IPS DF 4.7 (cell line): ENCODE results near the gene DCLRE1B.

Experiments
- DNase-seq: peaks from one replicate; pipeline ENCODE4 v3.0.0-alpha.2; 2013; ENCODE audit warnings: low spot score; ENCODE audit errors: extremely low read depth

Gene DCLRE1B

GRCh38 chr1:113922957-113923356 is 17.8 kb downstream of the DCLRE1B start:
- DNase-seq = no peak

GRCh38 chr1:113924473-113924872 is 19.3 kb downstream of the DCLRE1B start:
- DNase-seq = no peak

DNA sequence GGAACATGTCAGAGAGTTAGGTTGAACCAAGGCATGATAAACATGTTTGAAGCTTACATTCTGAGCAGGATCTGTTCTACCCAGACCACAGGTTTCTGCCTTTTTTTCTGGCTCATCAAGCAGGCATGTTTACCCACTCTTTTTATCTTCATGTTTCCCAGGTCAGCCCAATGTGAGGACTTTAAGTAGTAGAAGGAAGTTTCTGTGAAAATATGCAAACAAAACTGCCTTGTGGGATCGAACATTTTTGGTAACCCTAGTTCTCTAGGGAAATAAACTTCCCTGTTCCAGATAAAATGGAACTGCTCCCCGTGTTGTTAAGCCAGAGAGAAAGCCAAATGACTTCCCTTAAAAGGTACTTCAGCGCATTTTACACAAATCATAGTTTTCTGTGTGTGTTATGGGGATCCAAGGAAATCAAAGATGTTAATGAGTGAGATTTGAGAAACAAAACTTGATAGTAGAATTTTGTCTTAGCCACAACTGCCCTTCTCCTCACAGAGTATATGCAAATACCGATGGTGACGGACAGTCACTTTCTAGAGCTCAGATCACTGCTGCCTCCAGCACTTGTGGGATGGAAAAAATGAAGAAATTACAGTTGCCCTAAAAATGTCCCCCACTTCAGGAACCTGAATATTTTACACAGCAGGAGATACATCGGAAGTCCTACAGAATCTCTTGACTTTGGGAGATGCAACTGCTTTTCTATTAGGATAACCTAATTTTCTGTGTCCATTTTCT is 23.2 kb downstream of the DCLRE1B start:
- DNase-seq = no peak

DNA sequence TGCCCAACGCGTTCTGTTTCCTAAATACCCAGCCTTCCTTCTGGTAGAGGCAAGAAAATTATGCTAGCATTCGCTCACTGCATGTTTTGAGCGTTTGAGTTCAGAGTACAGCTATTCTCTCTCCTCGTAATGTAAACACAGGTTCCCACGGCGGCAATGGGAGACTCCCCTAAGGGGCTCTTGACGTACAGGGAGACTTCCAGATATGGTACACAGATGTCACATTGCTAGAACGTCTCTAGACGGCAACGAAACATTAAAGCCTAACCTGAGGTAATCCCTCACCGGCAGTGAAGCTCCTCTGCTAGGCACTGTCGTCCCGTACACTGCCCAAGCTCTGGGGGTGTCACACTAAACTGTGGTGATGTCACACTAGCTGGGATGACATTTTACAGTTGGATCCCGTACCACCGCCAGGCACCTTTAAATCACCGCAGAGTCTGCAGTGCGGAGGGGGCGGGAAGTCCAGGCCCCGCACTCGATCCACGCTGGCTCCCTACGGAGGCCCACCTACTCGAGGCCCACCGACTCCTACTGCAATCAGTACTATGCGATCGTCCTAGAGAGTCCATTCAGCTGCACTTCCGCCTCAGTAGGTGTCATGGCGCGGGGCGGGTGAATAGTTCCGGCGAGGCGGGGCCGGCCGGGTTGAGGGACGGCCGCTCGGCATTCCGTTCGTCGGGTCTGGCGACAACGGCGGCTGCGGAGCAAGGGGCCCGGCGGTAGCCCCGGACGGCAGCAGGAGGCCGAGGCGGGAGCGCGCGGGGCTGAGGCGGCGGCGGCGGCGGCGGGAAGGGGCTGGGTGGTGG is 24.0 kb downstream of the DCLRE1B start, which contains the start of gene HIPK1:
Gene HIPK1, plus strand, starts transcription at position 384 of the 809 bp plus-strand sequence.
- DNase-seq = no peak

GRCh38 chr1:113929750-113930498 is 24.8 kb downstream of the DCLRE1B start:
- DNase-seq = no peak

DNA sequence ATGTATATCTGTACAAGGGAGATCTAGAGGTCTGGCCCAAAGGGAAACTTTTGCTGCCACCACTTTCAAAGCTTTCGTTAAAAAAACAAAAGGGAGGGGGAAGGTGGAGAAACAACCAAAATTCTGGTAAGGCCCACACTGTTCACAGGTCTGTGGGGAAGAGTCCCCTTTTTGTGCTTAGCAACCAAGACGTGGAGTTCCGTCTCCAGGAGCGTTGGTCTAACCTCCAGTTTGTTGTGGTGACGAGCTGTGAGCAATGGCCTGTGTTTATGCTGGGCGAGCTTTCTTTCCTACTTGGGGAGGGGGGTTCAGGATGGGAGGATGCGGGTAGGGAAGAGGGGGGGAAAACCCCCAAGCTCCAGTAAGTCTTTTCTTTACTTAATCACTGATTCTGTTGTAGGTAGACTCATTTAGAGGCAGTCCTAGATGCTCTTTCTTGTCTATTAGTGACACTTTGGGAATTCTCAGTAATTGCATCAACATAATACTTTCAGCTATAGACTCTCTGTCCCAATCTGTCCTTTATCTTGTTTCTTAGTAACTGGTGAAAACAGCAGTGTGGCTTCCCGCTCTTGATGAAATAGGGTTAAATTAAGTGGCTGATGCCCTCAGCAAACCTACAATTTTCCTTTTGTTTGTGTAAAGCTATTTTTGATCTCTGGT is 25.5 kb downstream of the DCLRE1B start:
- no peak for DNase-seq

DNA sequence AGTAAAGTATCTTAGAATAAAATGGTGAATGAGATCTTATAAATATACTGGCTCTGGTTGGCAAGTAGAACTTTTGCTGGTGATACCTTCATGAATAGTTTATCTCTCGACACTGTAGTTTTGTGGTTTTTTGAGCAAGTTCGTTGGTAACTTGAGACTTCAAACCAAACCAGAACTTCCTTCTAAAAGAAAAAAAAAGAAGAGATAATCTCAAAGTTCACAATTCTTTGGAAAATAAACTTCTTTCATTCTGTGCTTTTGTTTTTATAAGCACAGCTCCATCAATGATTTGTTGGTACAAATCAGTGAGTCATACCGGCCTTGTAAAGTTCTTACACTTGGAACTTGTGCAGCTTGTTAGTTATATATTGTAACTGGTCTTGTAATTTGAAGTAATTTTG is 26.3 kb downstream of the DCLRE1B start:
- no peak for DNase-seq

DNA sequence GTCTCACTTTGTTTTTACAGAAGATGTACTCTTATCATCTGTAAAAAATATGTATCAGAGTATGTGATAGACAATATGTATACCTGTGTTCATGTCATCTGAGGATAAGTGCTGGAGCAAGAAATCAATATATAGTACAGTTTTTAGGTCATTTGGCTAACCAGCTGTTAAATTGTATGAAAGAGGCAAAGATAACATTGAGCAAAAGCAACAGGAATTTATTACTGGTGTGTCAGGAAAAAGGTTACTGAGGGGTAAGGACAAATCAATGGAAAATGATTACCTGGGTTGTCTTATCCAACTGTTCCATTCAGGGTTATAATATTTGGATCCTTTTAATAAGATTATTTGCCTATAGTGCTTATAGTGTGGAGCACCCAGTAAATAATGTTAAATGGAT is 28.9 kb downstream of the DCLRE1B start:
- DNase-seq = no peak

DNA sequence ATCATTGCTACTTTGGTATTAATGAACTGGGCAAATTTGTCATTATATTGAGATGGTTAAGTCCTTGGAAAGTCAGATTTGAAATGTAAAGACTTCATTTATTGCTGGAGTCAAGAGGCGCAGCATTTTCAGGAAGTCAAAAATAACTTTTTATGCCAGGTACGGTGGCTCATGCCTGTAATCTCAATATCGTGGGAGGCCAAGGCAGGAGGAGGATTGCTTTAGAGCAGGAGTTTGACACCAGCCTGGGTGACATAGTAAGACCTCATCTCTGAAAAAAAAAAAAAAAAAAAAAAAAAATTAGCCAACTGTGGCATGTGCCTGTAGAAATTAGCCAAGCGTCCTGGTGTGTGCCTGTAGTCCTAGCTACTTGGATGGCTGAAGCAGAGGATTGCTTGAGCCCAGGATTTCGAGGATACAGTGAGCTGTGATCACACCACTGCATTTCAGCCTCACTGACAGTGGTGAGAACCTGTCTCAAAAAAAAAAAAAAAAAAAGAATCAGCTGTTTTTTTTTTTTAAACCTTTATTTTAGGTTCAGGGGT is 29.5 kb downstream of the DCLRE1B start:
- no peak for DNase-seq

DNA sequence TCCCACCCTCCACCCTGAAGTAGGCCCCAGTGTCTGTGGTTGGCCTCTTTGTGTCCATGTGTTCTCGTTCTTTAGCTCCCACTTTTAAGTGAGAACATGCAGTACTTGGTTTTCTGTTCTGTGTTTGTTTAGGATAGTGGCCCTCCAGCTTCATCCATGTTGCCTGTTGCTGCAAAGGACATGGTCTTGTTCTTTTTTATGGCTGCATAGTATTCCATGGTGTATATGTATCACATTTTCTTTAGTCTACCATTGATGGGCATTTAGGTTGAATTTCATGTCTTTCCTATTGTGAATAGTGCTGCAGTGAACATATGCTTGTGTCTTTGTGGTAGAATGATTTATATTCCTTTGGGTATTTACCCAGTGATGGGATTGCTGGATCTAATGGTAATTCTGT is 30.1 kb downstream of the DCLRE1B start:
- DNase-seq = no peak

DNA sequence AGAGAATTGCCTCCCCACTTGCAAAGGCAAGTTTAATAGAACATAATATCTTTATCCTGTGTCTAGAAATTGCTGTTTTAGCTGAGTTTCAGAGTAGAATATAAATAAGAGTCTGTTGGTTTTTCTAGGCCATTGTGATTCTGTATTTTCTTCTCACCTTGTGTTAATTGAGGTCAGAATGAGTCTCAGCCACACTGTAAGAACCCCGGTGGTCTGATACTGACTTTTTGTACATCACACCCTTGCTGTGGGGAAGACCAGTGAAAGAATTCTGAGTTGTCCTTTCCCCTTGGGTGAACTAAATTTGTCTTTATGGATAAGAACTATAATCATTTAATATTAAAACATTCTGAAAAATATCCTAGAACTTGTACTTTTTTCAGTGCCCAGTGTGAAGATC is 30.8 kb downstream of the DCLRE1B start:
- no peak for DNase-seq

GRCh38 chr1:113937146-113937545 is 32.0 kb downstream of the DCLRE1B start:
- no peak for DNase-seq

- no peak for DNase-seq
These were observed 33.1 kb downstream of the DCLRE1B start for GRCh38 chr1:113938192-113938591.

- DNase-seq = no peak
These were observed 35.5 kb downstream of the DCLRE1B start for GRCh38 chr1:113940365-113941244.

- no peak for DNase-seq
These were observed 36.1 kb downstream of the DCLRE1B start for GRCh38 chr1:113941245-113941559.

DNA sequence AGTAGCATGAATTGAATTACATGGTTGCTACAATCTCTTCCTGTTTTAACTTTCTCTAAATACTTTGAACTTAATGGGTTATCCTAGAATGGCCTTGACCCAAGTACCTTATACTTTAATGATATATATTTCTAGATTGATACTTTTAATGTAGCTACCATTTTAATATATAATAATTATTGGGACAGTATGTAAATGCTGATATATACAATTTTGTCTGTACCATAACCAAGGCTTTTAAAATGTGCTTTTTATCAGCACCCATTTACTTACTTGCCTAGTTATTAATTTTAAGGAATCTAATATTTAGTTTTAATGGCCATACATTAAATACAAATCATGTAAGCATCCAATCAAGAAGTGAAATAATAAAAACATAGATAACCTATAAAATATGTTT is 37.4 kb downstream of the DCLRE1B start:
- no peak for DNase-seq

DNA sequence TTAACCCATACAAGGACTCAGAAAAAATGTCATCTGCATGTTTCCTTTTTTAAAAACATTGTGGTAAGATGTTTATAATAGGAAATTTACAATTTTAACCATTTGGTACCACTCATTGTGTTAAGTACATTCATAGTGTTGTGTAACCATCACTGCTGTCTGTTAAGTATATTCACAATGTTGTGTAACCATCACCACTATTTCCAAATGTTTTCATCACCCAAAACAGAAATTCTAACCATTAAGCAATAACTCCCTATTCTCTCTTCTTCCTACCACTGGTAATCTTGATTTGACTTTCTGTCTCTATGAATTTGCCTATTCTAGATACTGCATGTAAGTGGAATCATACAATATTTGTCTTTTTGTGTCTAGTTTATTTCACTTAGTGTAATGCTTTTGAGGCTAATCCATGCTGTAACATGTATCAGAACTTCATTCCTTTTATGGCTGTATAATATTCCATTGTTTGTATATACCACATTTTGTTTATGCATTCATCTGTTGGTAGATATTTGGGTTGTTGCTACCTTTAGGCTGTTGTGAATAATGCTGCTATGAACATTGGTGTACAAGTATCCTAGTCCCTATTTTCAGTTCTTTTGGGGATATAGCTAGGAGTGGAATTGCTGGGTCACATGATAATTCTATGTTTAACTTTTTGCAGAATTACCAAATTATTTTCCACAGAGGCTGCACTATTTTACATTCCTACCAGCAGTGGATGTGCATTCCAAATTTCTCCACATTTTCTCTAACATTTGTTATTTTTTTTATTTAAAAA is 38.1 kb downstream of the DCLRE1B start:
- DNase-seq = no peak

GRCh38 chr1:113945329-113945728 is 40.2 kb downstream of the DCLRE1B start:
- no peak for DNase-seq

- no peak for DNase-seq
These were observed 41.0 kb downstream of the DCLRE1B start for GRCh38 chr1:113946112-113946511.
